ENCODE results near the gene SRRD. TPM values are rescaled to one million over a fixed set of nuclear protein-coding genes. Genes with fewer than 3 reads are reported as not detected.

SRRD gene
- total RNA-seq, 4 donors from 2014 or later = 11.2 to 16.3 (median 14.1) TPM

- peak overlapping the region; percentile 29 for H3K27ac ChIP-seq
- DNase-seq (ENCODE audit: low spot score in 2 of 2) = no peak
- no peak for TF ChIP-seq POLR2AphosphoS5 (IDR thresholded peaks at IDR 0.05)
- TF ChIP-seq CTCF (IDR thresholded peaks at IDR 0.05) = no peak
- no peak for TF ChIP-seq POLR2A (IDR thresholded peaks at IDR 0.05)
- no peak for TF ChIP-seq EP300 (IDR thresholded peaks at IDR 0.05)
- H3K4me1 ChIP-seq = peaks cover 43% of the 10 kb centered on the region
- no peaks in the 10 kb centered on the region for H3K9me3 ChIP-seq
- H3K36me3 ChIP-seq = peaks cover 73% of the 10 kb centered on the region
- no peak overlapping the region for H3K4me3 ChIP-seq
- 26% methylated on average over 7 of the region's 7 CpGs for WGBS
- H3K27me3 ChIP-seq = no peaks in the 10 kb centered on the region
Observed at GRCh38 chr22:26464312-26464711, 19.4 kb upstream of the SRRD start.

GRCh38 chr22:26466196-26466595 lies 17.5 kb upstream of the SRRD start:
- Histone ChIP-seq H3K4me1 (peaks cover 31% of the 10 kb centered on the region), H3K36me3 (peaks cover 90% of the 10 kb centered on the region), H3K9me3 (no peaks in the 10 kb centered on the region), H3K27me3 (no peaks in the 10 kb centered on the region), H3K4me3 (no peak overlapping the region), H3K27ac (no peak overlapping the region)
- TF ChIP-seq CTCF (IDR thresholded peaks at IDR 0.05) (no peak), POLR2AphosphoS5 (IDR thresholded peaks at IDR 0.05) (no peak), POLR2A (IDR thresholded peaks at IDR 0.05) (no peak), EP300 (IDR thresholded peaks at IDR 0.05) (no peak)
- WGBS = 78% methylated on average over 5 of the region's 5 CpGs
- no peak for DNase-seq (ENCODE audit: low spot score in 2 of 2)

- no peak for DNase-seq (ENCODE audit: low spot score in 2 of 2)
- H3K4me1 ChIP-seq = no peaks in the 10 kb centered on the region
Observed at GRCh38 chr22:26470807-26471206, 12.9 kb upstream of the SRRD start.

GRCh38 chr22:26471522-26471921 lies 12.2 kb upstream of the SRRD start:
- no peaks in the 10 kb centered on the region for H3K4me1 ChIP-seq
- no peaks in the 10 kb centered on the region for H3K9me3 ChIP-seq
- no peaks in the 10 kb centered on the region for H3K27me3 ChIP-seq
- H3K36me3 ChIP-seq = peaks cover 84% of the 10 kb centered on the region
- TF ChIP-seq CTCF (IDR thresholded peaks at IDR 0.05) (no peak), POLR2A (IDR thresholded peaks at IDR 0.05) (no peak), POLR2AphosphoS5 (IDR thresholded peaks at IDR 0.05) (no peak), EP300 (IDR thresholded peaks at IDR 0.05) (no peak)
- no peak overlapping the region for H3K4me3 ChIP-seq
- 66% methylated on average over 5 of the region's 5 CpGs for WGBS
- no peak overlapping the region for H3K27ac ChIP-seq
- no peak for DNase-seq (ENCODE audit: low spot score in 2 of 2)

More at GRCh38 chr22:26470807-26471206, 12.9 kb upstream of the SRRD start:
- Histone ChIP-seq H3K4me3 (no peak overlapping the region), H3K27ac (no peak overlapping the region), H3K9me3 (no peaks in the 10 kb centered on the region), H3K36me3 (peaks cover 84% of the 10 kb centered on the region), H3K27me3 (no peaks in the 10 kb centered on the region)
- 95% methylated on average over 2 of the region's 2 CpGs for WGBS
- TF ChIP-seq POLR2A (IDR thresholded peaks at IDR 0.05) (no peak), EP300 (IDR thresholded peaks at IDR 0.05) (no peak), POLR2AphosphoS5 (IDR thresholded peaks at IDR 0.05) (no peak), CTCF (IDR thresholded peaks at IDR 0.05) (no peak)

GRCh38 chr22:26474682-26475081 lies 9.0 kb upstream of the SRRD start:
- TF ChIP-seq POLR2A (IDR thresholded peaks at IDR 0.05) (no peak), POLR2AphosphoS5 (IDR thresholded peaks at IDR 0.05) (no peak), EP300 (IDR thresholded peaks at IDR 0.05) (no peak), CTCF (IDR thresholded peaks at IDR 0.05) (no peak)
- peaks cover 68% of the 10 kb centered on the region for H3K36me3 ChIP-seq
- H3K27ac ChIP-seq = no peak overlapping the region
- H3K27me3 ChIP-seq = no peaks in the 10 kb centered on the region
- H3K4me3 ChIP-seq = no peak overlapping the region
- H3K4me1 ChIP-seq = peaks cover 12% of the 10 kb centered on the region
- H3K9me3 ChIP-seq = no peaks in the 10 kb centered on the region
- no peak for DNase-seq (ENCODE audit: low spot score in 2 of 2)

Data from suprapubic skin (tissue), 4 donors.